MM.1S (cell line): ENCODE measurements around the gene MORN4.

Source experiments
- DNase-seq: peaks from one replicate; pipeline ENCODE4 v3.0.0-alpha.2; 2015
- H2AFZ ChIP-seq: fragments of 300-600 bp; sonication (generic); 2 replicates; pipeline ENCODE4 v1.6.0; 2016; ENCODE audit warnings: antibody characterized with exemption, low read length
- H3F3A ChIP-seq: fragments of 300-600 bp; sonication (generic); 2 replicates; pipeline ENCODE4 v1.6.1; 2016; ENCODE audit warnings: mild to moderate bottlenecking, antibody characterized with exemption, low read length, moderate library complexity, mixed read lengths; ENCODE audit not compliant: insufficient read depth
- H3K27ac ChIP-seq: fragments of 300-600 bp; sonication (generic); 2 replicates; pipeline ENCODE4 v1.5.1; 2016; ENCODE audit warnings: mild to moderate bottlenecking, low read length
- H3K27me3 ChIP-seq: fragments of 300-600 bp; sonication (generic); replicated peaks from 2 replicates; pipeline ENCODE4 v1.6.0; 2016; ENCODE audit warnings: low read length; ENCODE audit not compliant: insufficient read depth
- H3K36me3 ChIP-seq: fragments of 300-600 bp; sonication (generic); replicated peaks from 2 replicates; pipeline ENCODE4 v1.6.1; 2016; ENCODE audit warnings: mild to moderate bottlenecking, low read length, mixed read lengths; ENCODE audit not compliant: insufficient read depth
- H3K4me1 ChIP-seq: fragments of 300-600 bp; sonication (generic); 2 replicates; pipeline ENCODE4 v1.6.1; 2016; ENCODE audit warnings: low read length, mixed read lengths
- H3K4me2 ChIP-seq: fragments of 300-600 bp; sonication (generic); 2 replicates; pipeline ENCODE4 v1.6.0; 2016; ENCODE audit warnings: low read depth, low read length
- H3K4me3 ChIP-seq: fragments of 300-600 bp; sonication (generic); 2 replicates; pipeline ENCODE4 v1.5.1; 2016; ENCODE audit warnings: low read length, mixed read lengths
- H3K79me2 ChIP-seq: fragments of 300-600 bp; sonication (generic); 2 replicates; pipeline ENCODE4 v1.6.1; 2016; ENCODE audit warnings: mixed run types, low read length, mixed read lengths
- H3K9ac ChIP-seq: fragments of 300-600 bp; sonication (generic); 2 replicates; pipeline ENCODE4 v1.6.1; 2016; ENCODE audit warnings: low read length, mixed read lengths
- H3K9me2 ChIP-seq: fragments of 300-600 bp; sonication (generic); replicated peaks from 2 replicates; pipeline ENCODE4 v1.6.1; 2016; ENCODE audit warnings: mild to moderate bottlenecking, low read length, mixed read lengths; ENCODE audit not compliant: insufficient read depth
- H3K9me3 ChIP-seq: fragments of 300-600 bp; sonication (generic); replicated peaks from 2 replicates; pipeline ENCODE4 v1.6.1; 2016; ENCODE audit warnings: mild to moderate bottlenecking, low read length, mixed read lengths; ENCODE audit not compliant: insufficient read depth
- H4K20me1 ChIP-seq: fragments of 300-600 bp; sonication (generic); 2 replicates; pipeline ENCODE4 v1.6.1; 2016; ENCODE audit warnings: mild to moderate bottlenecking, low read length, moderate library complexity, mixed read lengths; ENCODE audit not compliant: insufficient read depth
- EZH2 ChIP-seq: fragments of 300-600 bp; sonication (generic); optimal IDR thresholded peaks from 2 replicates; pipeline ENCODE3; 2017; ENCODE audit warnings: low read depth, mild to moderate bottlenecking, antibody characterized with exemption, low read length, mixed read lengths
- EZH2phosphoT487 ChIP-seq: fragments of 300-600 bp; sonication (generic); IDR thresholded peaks from 2 replicates; pipeline ENCODE4 v1.6.1; 2018; ENCODE audit warnings: antibody characterized with exemption, low read length
- TF ChIP-seq, protein P1 (sequence below): fragments of 300-600 bp; sonication (generic); IDR thresholded peaks from 2 replicates; pipeline ENCODE4 v1.5.1; 2016; ENCODE audit warnings: antibody characterized with exemption, low read length, mixed read lengths

MORN4 gene

DNA sequence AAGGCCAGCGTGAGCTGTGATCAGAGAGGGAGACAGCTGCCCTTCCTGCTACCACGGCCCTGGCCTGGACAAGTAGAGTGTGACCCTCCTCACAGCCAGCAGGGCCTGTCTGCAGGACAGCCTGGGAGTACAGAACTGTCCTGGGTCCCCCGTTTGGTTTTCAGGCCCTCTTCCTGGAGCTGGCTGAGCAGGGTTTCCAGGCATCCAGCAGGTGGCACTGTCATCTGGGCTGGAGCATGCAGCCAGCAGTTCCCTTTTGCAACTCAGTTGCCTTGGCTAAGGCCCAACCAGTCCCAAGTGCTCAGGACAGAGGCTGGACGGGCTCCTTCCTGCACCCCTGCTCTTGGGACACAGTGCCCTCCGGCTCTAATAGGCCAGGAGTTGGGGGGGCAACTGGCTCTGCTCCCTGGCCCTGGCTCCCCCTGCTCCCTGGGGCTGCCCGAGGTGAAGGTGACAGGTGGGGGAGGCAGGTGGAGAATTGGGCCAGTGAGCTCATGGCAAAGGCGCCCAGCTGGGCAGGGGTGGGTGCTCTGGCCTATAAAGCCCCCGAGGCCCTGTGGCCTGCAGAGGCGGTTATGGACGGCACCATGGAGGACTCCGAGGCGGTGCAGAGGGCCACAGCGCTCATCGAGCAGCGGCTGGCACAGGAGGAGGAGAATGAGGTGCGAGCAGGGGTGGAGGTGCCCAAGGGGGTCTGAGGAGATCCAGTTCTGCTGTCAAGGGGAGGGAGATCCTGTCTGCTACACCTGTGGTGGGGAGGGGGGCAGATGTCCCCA is 60.9 kb downstream of the MORN4 start, which contains the start of gene ANKRD2:
ANKRD2 (plus strand) TSS at position 566 of the 776 bp plus-strand sequence; CDS start at position 576, 10 bp downstream.
- TF ChIP-seq, protein P1, sequence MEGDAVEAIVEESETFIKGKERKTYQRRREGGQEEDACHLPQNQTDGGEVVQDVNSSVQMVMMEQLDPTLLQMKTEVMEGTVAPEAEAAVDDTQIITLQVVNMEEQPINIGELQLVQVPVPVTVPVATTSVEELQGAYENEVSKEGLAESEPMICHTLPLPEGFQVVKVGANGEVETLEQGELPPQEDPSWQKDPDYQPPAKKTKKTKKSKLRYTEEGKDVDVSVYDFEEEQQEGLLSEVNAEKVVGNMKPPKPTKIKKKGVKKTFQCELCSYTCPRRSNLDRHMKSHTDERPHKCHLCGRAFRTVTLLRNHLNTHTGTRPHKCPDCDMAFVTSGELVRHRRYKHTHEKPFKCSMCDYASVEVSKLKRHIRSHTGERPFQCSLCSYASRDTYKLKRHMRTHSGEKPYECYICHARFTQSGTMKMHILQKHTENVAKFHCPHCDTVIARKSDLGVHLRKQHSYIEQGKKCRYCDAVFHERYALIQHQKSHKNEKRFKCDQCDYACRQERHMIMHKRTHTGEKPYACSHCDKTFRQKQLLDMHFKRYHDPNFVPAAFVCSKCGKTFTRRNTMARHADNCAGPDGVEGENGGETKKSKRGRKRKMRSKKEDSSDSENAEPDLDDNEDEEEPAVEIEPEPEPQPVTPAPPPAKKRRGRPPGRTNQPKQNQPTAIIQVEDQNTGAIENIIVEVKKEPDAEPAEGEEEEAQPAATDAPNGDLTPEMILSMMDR, result peak; percentile 79
- no peak for TF ChIP-seq EZH2phosphoT487
- no peaks in the 10 kb centered on the region for H3K79me2 ChIP-seq
- peak; percentile 64 for DNase-seq
- no peaks in the 10 kb centered on the region for H4K20me1 ChIP-seq
- no peaks in the 10 kb centered on the region for H3K4me1 ChIP-seq
- no peaks in the 10 kb centered on the region for H3K9me3 ChIP-seq
- H3K27ac ChIP-seq, result no peak within 1 kb of the TSS
- H3K4me3 ChIP-seq, result no peak within 1 kb of the TSS
- H3K9ac ChIP-seq, result no peak within 1 kb of the TSS
- no peaks in the 10 kb centered on the region for H3K36me3 ChIP-seq
- no peak within 1 kb of the TSS; the same call in 1 of the 2 replicates for H2AFZ ChIP-seq
- no peaks in the 10 kb centered on the region for H3K9me2 ChIP-seq
- H3K4me2 ChIP-seq, result no peak within 1 kb of the TSS
- H3K27me3 ChIP-seq, result no peaks in the 10 kb centered on the region
- H3F3A ChIP-seq, result no peaks in the 10 kb centered on the region

DNA sequence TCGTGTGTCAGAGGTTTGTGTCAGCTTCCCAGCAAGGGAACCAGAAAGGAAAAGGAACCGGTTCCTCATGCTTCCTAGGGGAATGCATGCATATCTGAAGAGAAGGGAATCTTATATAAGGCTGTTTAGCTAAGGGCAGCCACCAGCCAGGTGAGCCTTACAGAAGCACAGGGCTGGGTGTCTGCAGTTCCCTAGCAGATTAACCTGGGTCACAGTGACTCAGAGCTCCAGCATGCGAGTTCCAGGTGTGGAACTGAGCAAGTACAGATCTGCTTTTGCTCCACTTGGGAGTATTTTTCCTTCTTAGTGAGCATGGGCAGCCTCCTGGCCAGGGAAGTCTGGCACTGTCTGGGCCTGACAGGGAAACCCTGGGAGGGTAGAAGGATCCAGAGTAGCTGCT is 61.7 kb downstream of the MORN4 start:
- no peaks in the 10 kb centered on the region for H3K27me3 ChIP-seq
- H3K9me2 ChIP-seq, result no peaks in the 10 kb centered on the region
- no peak overlapping the region for H3K27ac ChIP-seq
- no peak overlapping the region for H2AFZ ChIP-seq
- no peaks in the 10 kb centered on the region for H3K79me2 ChIP-seq
- H4K20me1 ChIP-seq, result no peaks in the 10 kb centered on the region
- H3K9ac ChIP-seq, result no peak overlapping the region
- no peaks in the 10 kb centered on the region for H3F3A ChIP-seq
- H3K36me3 ChIP-seq, result no peaks in the 10 kb centered on the region
- TF ChIP-seq EZH2 (no peak), EZH2phosphoT487 (no peak)
- TF ChIP-seq, protein P1, result no peak
- H3K4me2 ChIP-seq, result no peak overlapping the region
- no peaks in the 10 kb centered on the region for H3K9me3 ChIP-seq
- no peak overlapping the region for H3K4me3 ChIP-seq
- no peak for DNase-seq
- H3K4me1 ChIP-seq, result no peaks in the 10 kb centered on the region

DNA sequence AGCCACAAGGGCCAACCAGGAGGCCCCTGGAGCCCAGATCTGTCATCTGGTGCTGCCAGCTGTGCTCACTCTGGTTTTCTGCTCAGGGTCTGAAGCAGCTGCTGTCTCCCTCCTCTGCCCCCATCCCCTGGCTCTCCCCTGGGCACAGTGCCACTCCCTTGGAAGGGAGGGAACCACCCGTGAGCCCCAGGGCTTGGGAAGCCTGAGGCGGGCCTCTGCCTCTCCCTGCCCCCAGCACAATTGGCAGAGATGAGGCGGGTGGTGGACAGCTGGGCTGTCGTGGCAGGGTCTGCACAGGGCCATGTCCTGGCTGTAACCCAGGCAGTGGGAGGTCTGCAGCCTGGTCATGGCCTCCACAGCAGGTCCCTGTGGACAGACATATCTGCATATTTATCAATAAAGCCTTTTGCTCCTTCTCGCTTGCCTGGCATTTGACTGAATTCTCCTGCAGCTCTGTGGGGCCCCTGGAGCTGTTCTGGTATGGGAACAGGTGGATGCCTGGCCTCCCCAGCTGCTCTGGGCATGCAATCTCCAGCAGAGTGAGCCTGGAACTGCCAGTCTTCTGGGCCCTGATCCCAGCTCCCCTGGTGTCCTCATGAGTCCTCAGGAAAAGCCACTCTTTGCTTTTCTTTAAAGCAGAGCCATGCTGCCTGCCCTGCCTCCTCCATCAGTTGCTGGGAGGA is 62.4 kb downstream of the MORN4 start:
- H3K27me3 ChIP-seq, result no peaks in the 10 kb centered on the region
- TF ChIP-seq EZH2 (no peak), EZH2phosphoT487 (no peak)
- TF ChIP-seq, protein P1, result no peak
- no peak overlapping the region for H3K4me2 ChIP-seq
- no peaks in the 10 kb centered on the region for H3K4me1 ChIP-seq
- no peaks in the 10 kb centered on the region for H3K79me2 ChIP-seq
- no peak for DNase-seq
- H3K9me2 ChIP-seq, result no peaks in the 10 kb centered on the region
- H3K36me3 ChIP-seq, result no peaks in the 10 kb centered on the region
- no peaks in the 10 kb centered on the region for H3F3A ChIP-seq
- H3K4me3 ChIP-seq, result no peak overlapping the region
- no peak overlapping the region for H3K9ac ChIP-seq
- H2AFZ ChIP-seq, result no peak overlapping the region
- H3K27ac ChIP-seq, result no peak overlapping the region
- no peaks in the 10 kb centered on the region for H4K20me1 ChIP-seq
- H3K9me3 ChIP-seq, result no peaks in the 10 kb centered on the region
